IMR-90 (cell line): ENCODE data around the gene QRFP. TPM values are rescaled to one million over a fixed set of nuclear protein-coding genes. Genes with fewer than 3 reads are reported as not detected.

Experiments used
- ATAC-seq: fragments of 200-7000 bp; cut with Tn5 transposase; 2 replicates; pipeline ENCODE4 v1.9.1; 2020; ENCODE audit warnings: low read depth, mild to moderate bottlenecking, moderate library complexity
- BruUV-seq: library from RNA; stranded (reverse); fragments of 400-500 nt; replicated peaks from 2 replicates; lab custom pipeline; 2021; lab: Mats Ljungman, UMichigan
- CTCF ChIA-PET: fragments of 300-600 bp; formaldehyde crosslinking; extraction: SDS; loops from one replicate; lab custom pipeline; 2021; ENCODE audit warnings: antibody characterized with exemption; lab: Yijun Ruan, JAX
- POLR2A ChIA-PET: fragments of 300-600 bp; sonication (Branson Sonifier 250); formaldehyde crosslinking; loops from one replicate; lab custom pipeline; 2022; ENCODE audit warnings: antibody characterized with exemption; ENCODE audit not compliant: unreplicated experiment; lab: Charles Lee
- DNase-seq: peaks from one replicate; pipeline ENCODE4 v3.0.0; 2013
- H2AFZ ChIP-seq: replicated peaks from 2 replicates; pipeline ENCODE3; 2013; ENCODE audit warnings: low read length, mild to moderate bottlenecking; ENCODE audit not compliant: poor library complexity
- H2AK5ac ChIP-seq: 2 replicates; pipeline ENCODE4 v1.6.1; 2013; ENCODE audit warnings: low read depth, low read length, inconsistent platforms
- H2AK9ac ChIP-seq: replicated peaks from 2 replicates; pipeline ENCODE3; 2013; ENCODE audit warnings: mild to moderate bottlenecking, low read depth, low read length, moderate library complexity; ENCODE audit not compliant: poor library complexity
- H2BK120ac ChIP-seq: 2 replicates; pipeline ENCODE4 v1.6.1; 2013; ENCODE audit warnings: low read depth, low read length, inconsistent platforms
- H2BK15ac ChIP-seq: 3 replicates; pipeline ENCODE4 v1.6.1; 2013; ENCODE audit warnings: low read depth, low read length, inconsistent platforms
- H2BK20ac ChIP-seq: 2 replicates; pipeline ENCODE4 v1.6.1; 2013; ENCODE audit warnings: low read depth, mild to moderate bottlenecking, inconsistent platforms, low read length, moderate library complexity
- H2BK5ac ChIP-seq: 2 replicates; pipeline ENCODE4 v1.6.1; 2013; ENCODE audit warnings: mild to moderate bottlenecking, low read depth, low read length, inconsistent platforms; ENCODE audit not compliant: poor library complexity, severe bottlenecking
- H3K14ac ChIP-seq: replicated peaks from 2 replicates; pipeline ENCODE4 v1.6.1; 2013; ENCODE audit warnings: low read depth, low read length, inconsistent platforms
- H3K18ac ChIP-seq: 2 replicates; pipeline ENCODE4 v1.6.1; 2013; ENCODE audit warnings: low read depth, low read length, control low read depth
- H3K23ac ChIP-seq: 2 replicates; pipeline ENCODE4 v1.6.1; 2013; ENCODE audit warnings: low read depth, low read length, inconsistent platforms
- H3K27ac ChIP-seq: 2 replicates; pipeline ENCODE4 v1.5.1; 2013; ENCODE audit warnings: mild to moderate bottlenecking, control low read depth, low read length; ENCODE audit not compliant: insufficient read depth
- H3K27me3 ChIP-seq: 2 replicates; pipeline ENCODE4 v1.6.1; 2013; ENCODE audit warnings: low read length; ENCODE audit not compliant: control insufficient read depth, insufficient read depth
- H3K36me3 ChIP-seq: 2 replicates; pipeline ENCODE4 v1.6.1; 2013; ENCODE audit warnings: low read length, mixed read lengths; ENCODE audit not compliant: control insufficient read depth, insufficient read depth
- H3K4ac ChIP-seq: 2 replicates; pipeline ENCODE4 v1.6.1; 2013; ENCODE audit warnings: low read depth, low read length, inconsistent platforms
- H3K4me1 ChIP-seq: 2 replicates; pipeline ENCODE4 v1.6.1; 2013; ENCODE audit warnings: low read length, mixed read lengths; ENCODE audit not compliant: control insufficient read depth, insufficient read depth
- H3K4me2 ChIP-seq: 2 replicates; pipeline ENCODE4 v1.6.1; 2013; ENCODE audit warnings: low read depth, mild to moderate bottlenecking, control low read depth, low read length, moderate library complexity
- H3K4me3 ChIP-seq: 2 replicates; pipeline ENCODE4 v1.5.1; 2013; ENCODE audit warnings: low read depth, mild to moderate bottlenecking, control low read depth, low read length, moderate library complexity; ENCODE audit not compliant: insufficient read depth
- H3K56ac ChIP-seq: 2 replicates; pipeline ENCODE4 v1.6.1; 2013; ENCODE audit warnings: low read length, inconsistent platforms; ENCODE audit not compliant: insufficient read depth; ENCODE audit errors: extremely low read depth
- H3K79me1 ChIP-seq, 2 experiments: 2 replicates each; pipeline ENCODE4 v1.6.1; 2013; ENCODE audit warnings: low read length in 2 of 2, inconsistent platforms in 1 of 2, low read depth in 1 of 2
- H3K9ac ChIP-seq: 2 replicates; pipeline ENCODE4 v1.6.1; 2013; ENCODE audit warnings: low read depth, low read length, control low read depth
- H3K9me1 ChIP-seq: 2 replicates; pipeline ENCODE4 v1.6.1; 2013; ENCODE audit warnings: low read length, inconsistent platforms; ENCODE audit not compliant: insufficient read depth
- H3K9me3 ChIP-seq: 2 replicates; pipeline ENCODE4 v1.6.1; 2013; ENCODE audit warnings: low read length; ENCODE audit not compliant: control insufficient read depth, insufficient read depth
- H4K20me1 ChIP-seq: 2 replicates; pipeline ENCODE4 v1.6.1; 2013; ENCODE audit warnings: low read length, inconsistent platforms; ENCODE audit not compliant: insufficient read depth
- H4K5ac ChIP-seq: 2 replicates; pipeline ENCODE4 v1.6.1; 2013; ENCODE audit warnings: mild to moderate bottlenecking, low read depth, low read length, control low read depth
- H4K8ac ChIP-seq, 2 experiments: 2 replicates each; pipeline ENCODE4 v1.6.1; 2013; ENCODE audit warnings: low read depth in 2 of 2, low read length in 2 of 2, control low read depth in 1 of 2, inconsistent platforms in 1 of 2
- H4K91ac ChIP-seq: 2 replicates; pipeline ENCODE4 v1.6.1; 2013; ENCODE audit warnings: low read depth, low read length, inconsistent platforms; ENCODE audit not compliant: insufficient read depth
- BHLHE40 ChIP-seq: fragments of 150-350 bp; IDR thresholded peaks from 2 replicates; pipeline ENCODE4 v1.6.1; 2016; ENCODE audit warnings: mild to moderate bottlenecking, low read depth, low read length
- CEBPB ChIP-seq: IDR thresholded peaks from 2 replicates; pipeline ENCODE4 v1.6.1; 2012; ENCODE audit warnings: low read depth, low read length, improper control_type of control experiment
- CHD1 ChIP-seq: IDR thresholded peaks from 2 replicates; pipeline ENCODE4 v1.6.1; 2012; ENCODE audit warnings: low read depth, low read length, improper control_type of control experiment
- FOS ChIP-seq: fragments of 150-350 bp; IDR thresholded peaks from 2 replicates; pipeline ENCODE4 v1.6.1; 2016; ENCODE audit warnings: low read depth, low read length
- MAFK ChIP-seq: IDR thresholded peaks from 2 replicates; pipeline ENCODE4 v1.6.1; 2012; ENCODE audit warnings: low read depth, low read length, improper control_type of control experiment
- MAZ ChIP-seq: IDR thresholded peaks from 2 replicates; pipeline ENCODE4 v1.6.1; 2012; ENCODE audit warnings: low read depth, mild to moderate bottlenecking, low read length, improper control_type of control experiment, moderate library complexity, borderline replicate concordance
- MXI1 ChIP-seq: IDR thresholded peaks from 2 replicates; pipeline ENCODE4 v1.6.1; 2012; ENCODE audit warnings: low read depth, mild to moderate bottlenecking, low read length, moderate library complexity, borderline replicate concordance
- NFE2L2 ChIP-seq: fragments of 150-350 bp; IDR thresholded peaks from 2 replicates; pipeline ENCODE4 v1.6.1; 2016; ENCODE audit warnings: low read depth, mild to moderate bottlenecking, low read length
- POLR2A ChIP-seq: IDR thresholded peaks from 2 replicates; pipeline ENCODE4 v1.6.1; 2012; ENCODE audit warnings: mild to moderate bottlenecking, low read depth, low read length
- RAD21 ChIP-seq: IDR thresholded peaks from 2 replicates; pipeline ENCODE4 v1.6.1; 2012; ENCODE audit warnings: low read length, improper control_type of control experiment
- RCOR1 ChIP-seq: IDR thresholded peaks from 2 replicates; pipeline ENCODE4 v1.6.1; 2012; ENCODE audit warnings: mild to moderate bottlenecking, low read length, improper control_type of control experiment; ENCODE audit not compliant: insufficient replicate concordance
- RFX5 ChIP-seq: IDR thresholded peaks from 2 replicates; pipeline ENCODE4 v1.8.0; 2012; ENCODE audit warnings: low read depth, mild to moderate bottlenecking, low read length, moderate library complexity
- SMC3 ChIP-seq: fragments of 150-350 bp; IDR thresholded peaks from 2 replicates; pipeline ENCODE4 v1.6.1; 2016; ENCODE audit warnings: low read depth, mild to moderate bottlenecking, antibody characterized with exemption, low read length, moderate library complexity
- WGBS, 2 experiments: methylation state at CpG; one replicate each; pipeline versions ENCODE4 v1.1.5 to v1.1.7; 2013; ENCODE audit warnings: missing lambda C conversion rate in 2 of 2; ENCODE audit not compliant: insufficient read length in 1 of 2; ENCODE audit errors: extremely low coverage in 2 of 2; 5-methylcytosine and 5-hydroxymethylcytosine counted together
- dilution Hi-C: fragments of 300-500 bp; cut with HindIII; formaldehyde crosslinking; loops from one replicate; pipeline ENCODE4 v1.14.3; 2018; ENCODE audit warnings: low sequenced_read_pairs; ENCODE audit not compliant: unreplicated experiment
- in situ Hi-C: fragments of 300-500 bp; cut with MboI; formaldehyde crosslinking; loops from 3 replicates; pipeline ENCODE4 v1.14.3; 2019; ENCODE audit warnings: low sequenced_read_pairs, inconsistent platforms, mixed read lengths
- intact Hi-C: fragments of 100-400 bp; cut with micrococcal nuclease; formaldehyde crosslinking; loops from 2 replicates; pipeline ENCODE4 v1.10.0; 2022
- polyA plus RNA-seq, 3 experiments: library from polyadenylated mRNA; depleted of rRNA; stranded (reverse); fragments of >200 nt; gene quantifications; 2 replicates each; pipeline ENCODE4 v1.2.3, GENCODE V29; 2012; ENCODE audit warnings: low replicate concordance in 1 of 3
- total RNA-seq: library from RNA; depleted of rRNA; stranded (reverse); fragments of >200 nt; gene quantifications from 2 replicates; pipeline ENCODE4 v1.2.3, GENCODE V29; 2012
- TF ChIP-seq, protein P1 (sequence below): conservative IDR thresholded peaks from 2 replicates; pipeline ENCODE4 v1.5.1; 2012; ENCODE audit warnings: mild to moderate bottlenecking, low read depth, low read length, improper control_type of control experiment
- TF ChIP-seq, protein P2 (sequence below): fragments of 150-350 bp; IDR thresholded peaks from 2 replicates; pipeline ENCODE4 v1.6.1; 2016; ENCODE audit warnings: low read depth, mild to moderate bottlenecking, low read length, moderate library complexity, borderline replicate concordance
- TF ChIP-seq, protein P3 (sequence below): fragments of 150-350 bp; IDR thresholded peaks from 2 replicates; pipeline ENCODE4 v1.6.1; 2017; ENCODE audit warnings: mild to moderate bottlenecking, antibody characterized with exemption, low read length, low read depth

Gene QRFP
- total and polyA plus RNA-seq, 2 of the 4 experiments (the other 2 are of a cell fraction), result not detected

DNA sequence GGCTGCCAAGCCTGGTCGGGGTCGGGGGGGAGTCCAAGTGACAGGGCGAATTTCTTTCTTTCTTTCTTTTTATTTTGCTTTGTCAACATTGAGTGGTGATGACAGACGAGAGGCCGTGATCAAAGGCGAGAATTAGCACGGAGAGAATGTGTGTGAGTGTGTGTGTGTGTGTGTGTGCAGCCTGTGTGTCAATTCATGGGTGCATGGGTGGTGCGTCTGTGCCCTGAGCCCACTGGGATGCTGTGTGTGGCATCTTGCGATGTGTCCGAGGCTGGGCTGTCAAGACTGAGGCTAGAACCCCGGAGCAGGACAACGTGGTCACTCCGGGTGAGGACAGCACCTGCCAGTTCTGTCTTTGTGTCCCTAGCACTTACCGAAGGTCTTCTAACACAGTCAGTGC, 47.2 kb upstream of the QRFP start:
- no peak overlapping the region for H3K4me3 ChIP-seq
- no peak overlapping the region for H2AFZ ChIP-seq
- no peak overlapping the region for H3K9ac ChIP-seq
- ATAC-seq (no peak), DNase-seq (no peak)
- no peak overlapping the region for H3K56ac ChIP-seq
- TF ChIP-seq MAZ (no peak), RFX5 (no peak), POLR2A (no peak), BHLHE40 (no peak), RAD21 (no peak), NFE2L2 (no peak), RCOR1 (no peak), FOS (no peak), CEBPB (no peak), MAFK (no peak), CHD1 (no peak), SMC3 (no peak), MXI1 (no peak)
- TF ChIP-seq, protein P1, sequence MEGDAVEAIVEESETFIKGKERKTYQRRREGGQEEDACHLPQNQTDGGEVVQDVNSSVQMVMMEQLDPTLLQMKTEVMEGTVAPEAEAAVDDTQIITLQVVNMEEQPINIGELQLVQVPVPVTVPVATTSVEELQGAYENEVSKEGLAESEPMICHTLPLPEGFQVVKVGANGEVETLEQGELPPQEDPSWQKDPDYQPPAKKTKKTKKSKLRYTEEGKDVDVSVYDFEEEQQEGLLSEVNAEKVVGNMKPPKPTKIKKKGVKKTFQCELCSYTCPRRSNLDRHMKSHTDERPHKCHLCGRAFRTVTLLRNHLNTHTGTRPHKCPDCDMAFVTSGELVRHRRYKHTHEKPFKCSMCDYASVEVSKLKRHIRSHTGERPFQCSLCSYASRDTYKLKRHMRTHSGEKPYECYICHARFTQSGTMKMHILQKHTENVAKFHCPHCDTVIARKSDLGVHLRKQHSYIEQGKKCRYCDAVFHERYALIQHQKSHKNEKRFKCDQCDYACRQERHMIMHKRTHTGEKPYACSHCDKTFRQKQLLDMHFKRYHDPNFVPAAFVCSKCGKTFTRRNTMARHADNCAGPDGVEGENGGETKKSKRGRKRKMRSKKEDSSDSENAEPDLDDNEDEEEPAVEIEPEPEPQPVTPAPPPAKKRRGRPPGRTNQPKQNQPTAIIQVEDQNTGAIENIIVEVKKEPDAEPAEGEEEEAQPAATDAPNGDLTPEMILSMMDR, result no peak
- TF ChIP-seq, protein P2, sequence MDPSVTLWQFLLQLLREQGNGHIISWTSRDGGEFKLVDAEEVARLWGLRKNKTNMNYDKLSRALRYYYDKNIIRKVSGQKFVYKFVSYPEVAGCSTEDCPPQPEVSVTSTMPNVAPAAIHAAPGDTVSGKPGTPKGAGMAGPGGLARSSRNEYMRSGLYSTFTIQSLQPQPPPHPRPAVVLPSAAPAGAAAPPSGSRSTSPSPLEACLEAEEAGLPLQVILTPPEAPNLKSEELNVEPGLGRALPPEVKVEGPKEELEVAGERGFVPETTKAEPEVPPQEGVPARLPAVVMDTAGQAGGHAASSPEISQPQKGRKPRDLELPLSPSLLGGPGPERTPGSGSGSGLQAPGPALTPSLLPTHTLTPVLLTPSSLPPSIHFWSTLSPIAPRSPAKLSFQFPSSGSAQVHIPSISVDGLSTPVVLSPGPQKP, result no peak
- TF ChIP-seq, protein P3, sequence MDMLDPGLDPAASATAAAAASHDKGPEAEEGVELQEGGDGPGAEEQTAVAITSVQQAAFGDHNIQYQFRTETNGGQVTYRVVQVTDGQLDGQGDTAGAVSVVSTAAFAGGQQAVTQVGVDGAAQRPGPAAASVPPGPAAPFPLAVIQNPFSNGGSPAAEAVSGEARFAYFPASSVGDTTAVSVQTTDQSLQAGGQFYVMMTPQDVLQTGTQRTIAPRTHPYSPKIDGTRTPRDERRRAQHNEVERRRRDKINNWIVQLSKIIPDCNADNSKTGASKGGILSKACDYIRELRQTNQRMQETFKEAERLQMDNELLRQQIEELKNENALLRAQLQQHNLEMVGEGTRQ, result no peak
- H4K20me1 ChIP-seq, result peaks cover 6% of the 10 kb centered on the region; the same call in 1 of the 2 replicates
- intact Hi-C loops, result no loop called here
- H4K5ac ChIP-seq, result no peak overlapping the region
- no peak overlapping the region for H2BK20ac ChIP-seq
- ChIA-PET CTCF (interaction anchor here (0.6 kb wide), 1 partner anchor 692 kb away, joined by 7 read pairs; no protein-coding TSS in a partner anchor), POLR2A (no interaction called here)
- 26% methylated on average over 7 of the region's 14 CpGs; no CpG with 5 or more reads in 1 of the 2 experiments for WGBS, 2 experiments
- H3K4ac ChIP-seq, result no peak overlapping the region
- H3K36me3 ChIP-seq, result no peaks in the 10 kb centered on the region
- H3K27me3 ChIP-seq, result peaks cover 65% of the 10 kb centered on the region
- no peaks in the 10 kb centered on the region for H3K4me1 ChIP-seq
- H3K79me1 ChIP-seq, result no peaks in the 10 kb centered on the region
- in situ Hi-C loops, result no loop called here
- no TSS peak for BruUV-seq
- no peak overlapping the region for H3K14ac ChIP-seq
- H2BK5ac ChIP-seq, result no peak overlapping the region
- dilution Hi-C loops, result no loop called here
- no peak overlapping the region for H2AK5ac ChIP-seq
- H4K8ac ChIP-seq, result no peak overlapping the region
- no peaks in the 10 kb centered on the region for H3K9me1 ChIP-seq
- H3K18ac ChIP-seq, result no peak overlapping the region
- H4K91ac ChIP-seq, result no peak overlapping the region
- no peak overlapping the region for H3K27ac ChIP-seq
- H3K4me2 ChIP-seq, result no peak overlapping the region
- H3K9me3 ChIP-seq, result no peaks in the 10 kb centered on the region
- H2AK9ac ChIP-seq, result no peak overlapping the region
- no peak overlapping the region for H2BK15ac ChIP-seq
- H3K23ac ChIP-seq, result no peak overlapping the region
- no peak overlapping the region for H2BK120ac ChIP-seq
